ENCODE results near the gene DIP2C. TPM values are rescaled to one million over a fixed set of nuclear protein-coding genes. Genes with fewer than 3 reads are reported as not detected.

Gene DIP2C
- total and polyA plus RNA-seq, 3 donors from 2014 or later: 14.9 to 43.4 (median 30.1) TPM

GRCh38 chr10:543862-544822 lies 145.3 kb downstream of the DIP2C start:
- H3K27ac ChIP-seq: no peak overlapping the region
- WGBS, 2 donors: 88 to 91% methylated on average over 21 of the region's 21 CpGs
- intact Hi-C loops (cut with DNase I; ENCODE audit: low total_unique reads): no loop called here

DNA sequence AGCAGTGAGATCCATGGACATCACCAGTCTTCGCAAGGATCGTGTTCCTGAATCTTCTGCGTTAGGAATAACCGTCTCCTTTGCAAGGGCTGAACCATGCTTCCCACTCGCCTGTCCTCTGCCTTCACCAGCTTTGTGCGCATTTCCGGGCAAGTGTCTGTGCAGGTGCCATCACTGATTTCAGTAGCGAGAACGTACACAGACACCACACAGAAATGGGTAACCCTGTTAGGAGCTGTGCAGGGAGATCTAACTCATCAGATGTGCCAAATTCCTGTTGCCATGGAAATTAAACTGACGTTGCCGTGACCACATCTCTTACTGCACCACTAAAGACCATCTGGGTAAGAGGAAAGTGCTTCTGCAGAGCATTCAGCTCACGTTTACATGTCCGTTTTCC lies 146.3 kb downstream of the DIP2C start:
- 95 to 99% methylated on average over 13 of the region's 13 CpGs for WGBS, 2 donors
- no peak for TF ChIP-seq CTCF (IDR thresholded peaks at IDR 0.05)
- TF ChIP-seq POLR2A (IDR thresholded peaks at IDR 0.05): no peak
- intact Hi-C loops (cut with DNase I; ENCODE audit: low total_unique reads): no loop called here

More at GRCh38 chr10:543862-544822, 145.3 kb downstream of the DIP2C start:
- TF ChIP-seq POLR2A (IDR thresholded peaks at IDR 0.05) (no peak), CTCF (IDR thresholded peaks at IDR 0.05) (no peak)
- Histone ChIP-seq H3K27me3 (no peaks in the 10 kb centered on the region), H3K9me3 (no peaks in the 10 kb centered on the region), H3K4me3 (no peak overlapping the region), H3K4me1 (peaks cover 5% of the 10 kb centered on the region), H3K36me3 (ENCODE audit: low read depth, missing control alignments) (no peaks in the 10 kb centered on the region)
- no peak for DNase-seq

DNA sequence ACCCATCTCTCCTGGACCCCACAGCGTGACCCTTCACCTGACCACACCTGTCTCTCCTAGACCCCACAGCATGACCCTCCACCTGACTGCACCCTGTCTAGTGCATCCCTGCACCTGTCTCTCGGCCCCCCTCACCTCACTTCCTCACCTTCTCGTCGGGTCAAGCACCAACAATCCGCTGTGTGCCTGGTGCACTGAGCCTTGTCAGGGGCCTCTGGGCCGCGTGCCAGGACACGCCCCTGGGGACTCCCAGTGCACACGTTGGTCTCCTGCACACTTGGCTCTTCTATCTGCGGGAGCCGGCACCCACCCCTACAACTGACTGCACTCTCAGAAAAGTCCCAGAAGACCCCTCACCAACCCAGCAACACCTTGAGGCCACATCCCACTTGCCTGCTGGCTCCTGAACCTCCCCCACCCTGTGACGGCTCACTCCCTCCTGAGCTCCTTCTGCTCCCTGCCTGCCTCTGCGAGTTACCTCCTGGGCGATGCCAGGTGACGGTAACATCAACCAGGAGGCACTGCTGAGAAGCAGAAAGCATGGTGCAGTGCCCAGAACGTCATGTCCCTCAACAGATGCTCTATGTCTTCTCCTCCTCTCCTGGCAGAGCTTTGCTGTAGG lies 147.6 kb downstream of the DIP2C start:
- H3K9me3 ChIP-seq: no peaks in the 10 kb centered on the region
- DNase-seq: no peak
- TF ChIP-seq CTCF (IDR thresholded peaks at IDR 0.05) (no peak), POLR2A (IDR thresholded peaks at IDR 0.05) (no peak)
- H3K4me3 ChIP-seq: no peak overlapping the region
- H3K4me1 ChIP-seq: no peaks in the 10 kb centered on the region
- no peak overlapping the region for H3K27ac ChIP-seq
- WGBS, 2 donors: 70 to 76% methylated on average over 13 to 16 of the region's 16 CpGs
- H3K36me3 ChIP-seq (ENCODE audit: low read depth, missing control alignments): no peaks in the 10 kb centered on the region
- intact Hi-C loops (cut with DNase I; ENCODE audit: low total_unique reads): no loop called here
- no peaks in the 10 kb centered on the region for H3K27me3 ChIP-seq

More for the DNA sequence above, 146.3 kb downstream of the DIP2C start:
- Histone ChIP-seq H3K27ac (no peak overlapping the region), H3K36me3 (ENCODE audit: low read depth, missing control alignments) (no peaks in the 10 kb centered on the region), H3K4me1 (peaks cover 5% of the 10 kb centered on the region), H3K9me3 (no peaks in the 10 kb centered on the region), H3K4me3 (no peak overlapping the region), H3K27me3 (no peaks in the 10 kb centered on the region)
- no peak for DNase-seq

- intact Hi-C loops (cut with DNase I; ENCODE audit: low total_unique reads): no loop called here
- no peak overlapping the region for H3K4me3 ChIP-seq
- DNase-seq: no peak
- H3K9me3 ChIP-seq: no peaks in the 10 kb centered on the region
- H3K27ac ChIP-seq: no peak overlapping the region
- WGBS, 2 donors: 89 to 94% methylated on average over 7 to 13 of the region's 13 CpGs
- no peaks in the 10 kb centered on the region for H3K27me3 ChIP-seq
- H3K36me3 ChIP-seq (ENCODE audit: low read depth, missing control alignments): no peaks in the 10 kb centered on the region
- TF ChIP-seq CTCF (IDR thresholded peaks at IDR 0.05) (no peak), POLR2A (IDR thresholded peaks at IDR 0.05) (no peak)
- no peaks in the 10 kb centered on the region for H3K4me1 ChIP-seq
These were observed 148.4 kb downstream of the DIP2C start for GRCh38 chr10:541041-541440.

Measured in testis (tissue), 3 donors.